GM12801 (cell line): ENCODE measurements around the gene TDRD9.
A peak's percentile ranks its signal among the peaks of the same experiment; 100 is the strongest.

ENCODE experiments used
- TF ChIP-seq, protein P1 (sequence below): IDR thresholded peaks from one replicate; pipeline ENCODE4 v1.5.1; 2011; ENCODE audit warnings: control low read depth; ENCODE audit not compliant: insufficient read length; ENCODE audit errors: extremely low read depth

Gene TDRD9

GRCh38 chr14:103908580-103908979 lies 19.7 kb upstream of the TDRD9 start:
- TF ChIP-seq, protein P1, sequence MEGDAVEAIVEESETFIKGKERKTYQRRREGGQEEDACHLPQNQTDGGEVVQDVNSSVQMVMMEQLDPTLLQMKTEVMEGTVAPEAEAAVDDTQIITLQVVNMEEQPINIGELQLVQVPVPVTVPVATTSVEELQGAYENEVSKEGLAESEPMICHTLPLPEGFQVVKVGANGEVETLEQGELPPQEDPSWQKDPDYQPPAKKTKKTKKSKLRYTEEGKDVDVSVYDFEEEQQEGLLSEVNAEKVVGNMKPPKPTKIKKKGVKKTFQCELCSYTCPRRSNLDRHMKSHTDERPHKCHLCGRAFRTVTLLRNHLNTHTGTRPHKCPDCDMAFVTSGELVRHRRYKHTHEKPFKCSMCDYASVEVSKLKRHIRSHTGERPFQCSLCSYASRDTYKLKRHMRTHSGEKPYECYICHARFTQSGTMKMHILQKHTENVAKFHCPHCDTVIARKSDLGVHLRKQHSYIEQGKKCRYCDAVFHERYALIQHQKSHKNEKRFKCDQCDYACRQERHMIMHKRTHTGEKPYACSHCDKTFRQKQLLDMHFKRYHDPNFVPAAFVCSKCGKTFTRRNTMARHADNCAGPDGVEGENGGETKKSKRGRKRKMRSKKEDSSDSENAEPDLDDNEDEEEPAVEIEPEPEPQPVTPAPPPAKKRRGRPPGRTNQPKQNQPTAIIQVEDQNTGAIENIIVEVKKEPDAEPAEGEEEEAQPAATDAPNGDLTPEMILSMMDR = no peak

DNA sequence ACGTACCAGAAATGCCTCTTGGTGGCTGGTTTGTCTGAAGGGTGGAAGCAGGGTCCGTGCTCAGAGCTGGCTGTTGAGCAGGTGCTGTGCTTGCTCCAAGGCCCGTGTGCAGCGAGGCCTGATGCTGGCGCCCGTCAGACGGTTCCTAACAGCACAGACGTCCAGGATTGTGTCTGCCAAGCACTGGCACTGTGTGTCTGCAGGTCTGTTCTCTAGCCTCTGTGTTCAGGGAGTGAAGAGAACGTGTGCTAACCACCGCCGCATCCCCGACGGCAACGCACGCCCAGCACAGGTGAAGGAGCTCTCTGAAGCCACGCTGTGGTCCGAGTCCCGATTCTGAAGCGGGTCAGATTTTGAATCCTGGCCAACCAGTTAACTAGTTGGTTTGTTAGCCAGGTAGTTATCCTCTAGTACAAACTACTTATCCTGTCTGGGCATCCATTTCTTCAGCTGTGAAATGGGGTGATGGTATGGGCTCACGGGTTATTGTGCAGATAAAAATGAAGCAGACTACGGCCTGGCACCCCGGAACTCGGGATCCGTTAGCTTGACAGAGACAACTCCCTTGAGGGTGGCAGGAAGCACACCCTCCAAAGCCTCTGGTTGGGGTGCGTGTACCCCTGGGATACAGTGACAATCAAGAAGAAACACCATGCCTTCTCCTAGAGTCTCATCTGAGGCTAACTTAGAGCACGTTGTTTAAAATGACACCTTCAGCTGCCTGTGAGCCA lies 18.6 kb upstream of the TDRD9 start:
- TF ChIP-seq, protein P1 = no peak

DNA sequence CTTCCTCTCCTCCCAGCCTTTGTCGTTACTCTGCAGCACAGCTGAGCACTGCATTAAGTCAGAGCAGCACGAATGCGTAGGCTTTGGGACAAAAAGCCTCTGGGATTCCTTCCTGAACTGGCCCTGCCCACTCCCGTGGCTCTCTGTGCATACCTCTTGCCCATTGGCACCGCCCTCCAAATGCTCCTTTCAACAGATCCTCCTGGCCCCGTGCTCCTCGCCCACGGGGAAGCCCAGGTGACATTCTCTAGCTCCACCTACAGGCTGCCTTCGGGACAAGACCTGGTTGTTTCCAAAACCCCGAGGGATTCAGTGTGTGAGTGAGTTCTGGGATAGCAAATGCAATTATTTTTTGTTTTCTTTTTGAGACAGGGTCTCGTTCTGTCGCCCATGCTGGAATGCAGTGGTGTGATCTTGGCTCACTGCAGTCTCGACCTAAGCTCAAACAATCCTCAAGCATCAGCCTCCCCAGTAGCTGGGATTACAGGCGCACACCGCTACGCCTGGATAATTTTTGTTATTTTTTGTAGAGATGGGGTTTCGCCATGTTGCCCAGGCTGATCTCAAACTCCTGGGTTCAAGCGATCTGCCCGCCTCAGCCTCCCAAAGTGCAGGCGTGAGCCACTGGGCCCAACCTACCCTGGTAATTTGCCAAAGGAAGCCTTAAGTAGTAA lies 17.9 kb upstream of the TDRD9 start:
- TF ChIP-seq, protein P1 = no peak

DNA sequence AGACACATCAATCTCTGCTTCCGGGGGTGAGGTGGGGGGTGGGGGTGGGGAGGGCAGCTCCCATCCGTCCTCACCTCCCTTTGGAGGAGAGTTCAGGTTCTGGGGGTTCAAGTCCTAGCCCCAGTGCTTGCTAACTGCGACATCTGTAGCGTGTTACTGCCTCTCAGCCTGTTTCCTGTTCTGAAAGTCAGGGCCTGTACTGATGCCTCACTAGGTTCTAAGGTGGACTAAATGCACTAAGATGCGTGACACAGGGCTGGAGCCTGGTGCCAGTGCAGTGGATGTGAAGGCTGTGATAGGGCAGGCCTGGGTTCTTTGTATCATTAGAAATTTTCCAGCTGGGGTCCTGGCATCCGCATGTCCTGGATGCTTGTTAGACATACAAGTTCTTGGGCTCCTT lies 17.3 kb upstream of the TDRD9 start:
- TF ChIP-seq, protein P1 = no peak

DNA sequence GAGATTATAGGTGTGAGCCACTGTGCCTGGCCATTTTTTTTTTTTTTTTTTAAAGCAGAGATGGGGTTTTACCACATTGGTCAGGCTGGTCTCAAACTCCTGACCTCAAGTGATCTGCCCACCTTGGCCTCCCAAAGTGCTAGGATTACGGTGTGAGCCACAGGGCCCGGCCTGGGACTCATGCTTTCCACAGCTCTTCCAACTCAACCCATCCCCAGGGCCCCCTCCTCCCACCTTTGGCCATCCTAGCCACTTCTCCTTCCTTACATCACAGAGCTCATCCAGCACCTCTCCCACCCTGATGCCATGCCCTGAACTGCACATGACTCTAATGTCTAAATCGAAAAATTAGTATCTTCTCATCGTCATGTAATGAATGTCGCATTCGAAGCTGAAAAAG lies 12.6 kb upstream of the TDRD9 start:
- TF ChIP-seq, protein P1 = no peak

DNA sequence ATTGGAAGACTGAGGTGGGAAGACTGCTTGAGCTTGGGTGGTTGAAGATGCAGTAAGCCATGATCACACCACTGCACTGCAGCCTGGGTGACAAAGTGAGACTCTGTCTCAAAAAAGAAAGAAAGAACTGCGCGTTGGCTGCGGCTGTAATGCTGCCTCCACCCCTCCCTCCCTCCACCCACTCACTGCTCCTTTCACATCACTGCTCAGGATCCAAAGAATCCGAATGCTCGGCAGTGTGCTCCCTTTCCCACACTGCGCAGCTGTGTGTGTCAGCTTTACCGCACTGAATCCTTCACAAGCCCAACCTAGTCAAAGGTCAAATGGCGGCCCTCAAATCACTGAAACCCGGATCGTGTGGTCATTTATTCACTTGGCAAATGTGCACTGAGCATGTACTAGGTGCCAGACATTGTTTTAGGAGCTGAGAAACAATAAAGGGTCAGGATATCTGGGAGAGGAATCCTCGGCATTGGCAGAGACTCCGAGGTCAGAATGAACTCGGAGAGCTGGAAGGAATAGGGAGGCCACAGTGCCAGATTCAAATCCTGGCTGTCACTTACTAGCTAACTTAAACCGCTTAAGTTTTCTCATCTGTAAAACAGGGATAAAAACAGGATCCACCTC lies 11.5 kb upstream of the TDRD9 start:
- TF ChIP-seq, protein P1 = no peak

GRCh38 chr14:103920981-103921854 lies 7.0 kb upstream of the TDRD9 start:
- TF ChIP-seq, protein P1 = peak; percentile 86
